NCI-H1417 (cell line): ENCODE measurements around the gene CYP1A2.
"Not testable (repeated sequence)": the region's sequence is repeated elsewhere in the genome, so short reads cannot be mapped to it uniquely, and the experiment has no call there.

Experiments used
- DNase-seq, 3 experiments: peaks; one replicate each; lab custom pipeline; 2025; lab: John Stamatoyannopoulos, UW

Gene CYP1A2

DNA sequence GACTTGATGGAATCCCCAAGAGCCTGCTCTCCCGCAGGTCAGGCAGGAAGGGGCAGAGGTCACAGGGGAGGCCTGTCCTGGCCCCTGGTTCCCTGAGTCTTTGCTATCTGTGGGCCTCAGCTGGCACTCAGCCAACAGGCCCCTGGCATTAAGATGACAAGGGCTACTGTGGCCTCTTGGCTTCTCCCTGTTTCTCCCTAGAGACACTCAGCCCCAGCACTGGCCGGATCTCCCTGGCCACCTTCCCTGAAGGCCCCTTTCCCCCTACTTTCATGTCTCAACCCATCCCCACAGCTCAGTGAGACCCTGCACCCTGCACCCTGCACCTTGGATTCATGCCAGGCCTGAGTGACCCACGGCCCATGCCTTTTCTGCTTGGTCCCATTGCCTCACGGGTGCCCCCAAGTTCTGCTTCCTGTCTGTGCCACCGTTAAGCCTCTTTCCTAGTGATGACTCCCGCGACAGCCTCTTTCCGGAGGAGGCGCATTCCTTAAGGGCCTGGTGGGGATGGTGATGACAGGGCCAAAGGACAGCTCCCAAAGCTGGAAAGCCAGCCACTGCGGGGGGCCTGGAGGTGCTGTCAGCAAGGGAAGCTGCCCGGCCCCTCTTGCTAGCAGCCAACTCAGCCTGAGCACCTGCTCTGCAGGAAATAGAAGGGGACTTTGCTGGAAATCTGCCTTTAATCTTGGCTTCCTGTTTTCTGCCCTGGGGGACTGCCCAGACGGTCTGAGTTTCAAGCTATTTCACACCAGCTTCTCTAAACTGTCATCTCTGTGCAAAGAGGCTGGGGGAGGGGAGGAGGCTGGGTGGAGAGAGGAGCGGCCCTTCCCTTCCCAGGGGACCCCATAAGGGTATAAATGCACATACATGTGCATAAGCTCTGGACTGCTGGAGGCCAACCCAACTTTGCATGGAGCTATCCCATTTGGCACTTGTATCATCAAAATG, 28.4 kb downstream of the CYP1A2 start:
- DNase-seq, result peak in 1 of 3 experiments; percentile 38

DNA sequence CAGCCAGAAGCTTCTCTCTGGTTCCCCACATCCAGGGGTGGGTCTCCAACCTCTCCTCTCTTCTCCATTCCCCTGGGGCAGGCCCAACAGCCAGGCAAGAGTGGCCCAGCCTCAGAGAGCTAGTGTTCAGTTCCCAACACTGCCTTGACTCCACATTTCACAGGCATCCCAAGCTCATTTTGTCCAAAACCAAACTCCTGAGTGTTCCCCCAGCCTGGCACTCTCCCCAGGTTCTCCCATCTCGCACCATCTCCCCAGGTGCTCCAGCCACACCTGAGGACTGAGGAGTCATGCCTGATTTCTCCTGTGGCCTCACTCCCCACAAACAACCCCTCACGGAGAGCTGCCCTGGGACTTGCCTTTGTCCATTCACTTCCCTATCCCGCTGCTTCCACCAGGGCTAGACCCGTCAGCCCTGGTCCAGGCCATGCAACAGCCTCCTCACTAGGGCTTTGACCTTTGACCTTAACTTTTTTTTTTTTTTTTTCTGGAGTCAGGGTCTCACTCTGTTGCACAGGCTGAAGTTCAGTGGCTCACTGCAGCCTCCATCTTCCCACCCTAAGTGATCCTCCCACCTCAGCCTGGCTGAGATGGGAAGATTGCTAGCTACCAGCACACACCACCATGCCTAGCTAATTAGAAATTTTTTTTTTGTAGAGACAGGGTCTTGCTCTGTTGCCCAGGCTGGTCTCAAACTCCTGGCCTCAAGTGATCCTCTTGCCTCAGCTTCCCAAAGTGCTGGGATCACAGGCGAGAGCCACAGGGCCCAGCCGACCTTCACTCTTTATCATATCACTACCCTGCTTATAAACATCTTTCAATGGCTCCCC, 29.3 kb downstream of the CYP1A2 start:
- no peak for DNase-seq

DNA sequence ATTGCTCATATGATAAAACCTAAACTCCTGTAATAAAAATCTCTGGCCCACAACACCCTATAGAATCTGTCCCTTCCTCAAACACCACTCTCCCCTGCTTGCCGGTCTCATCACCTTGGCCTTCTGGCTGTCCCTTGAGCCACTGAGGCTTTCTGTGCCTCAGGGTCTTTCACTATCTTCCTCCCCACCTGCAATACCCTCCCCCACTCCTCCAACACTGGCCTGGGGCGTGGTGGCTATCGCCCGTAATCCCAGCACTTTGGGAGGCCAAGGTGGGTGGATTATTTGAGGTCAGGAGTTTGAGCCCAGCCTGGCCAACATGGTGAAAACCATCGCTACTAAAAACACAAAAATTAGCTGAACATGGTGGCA, 29.9 kb downstream of the CYP1A2 start:
- DNase-seq, result no peak

DNA sequence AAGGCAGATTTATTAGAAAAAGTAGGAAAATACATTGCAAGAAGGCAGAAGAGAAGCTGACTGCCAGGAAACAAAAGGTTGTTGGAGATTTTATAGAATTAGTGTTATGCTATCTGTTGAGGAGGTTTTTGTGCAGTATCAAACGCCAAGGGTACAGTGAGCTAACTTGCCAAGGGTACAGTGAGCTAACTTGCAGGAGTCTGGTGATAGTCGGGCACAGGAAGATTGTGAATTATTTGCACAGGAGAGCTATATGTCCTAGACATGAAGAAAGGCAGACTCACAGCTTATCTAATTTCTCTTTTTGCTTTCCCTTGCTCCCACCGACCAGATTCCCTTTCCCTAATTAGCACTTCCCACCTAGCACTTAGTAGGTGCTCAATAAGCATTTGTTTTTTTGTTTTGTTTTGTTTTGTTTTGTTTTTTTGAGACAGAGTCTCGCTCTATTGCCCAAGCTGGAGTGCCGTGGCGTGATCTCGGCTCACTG, 30.6 kb downstream of the CYP1A2 start:
- DNase-seq, result no peak

DNA sequence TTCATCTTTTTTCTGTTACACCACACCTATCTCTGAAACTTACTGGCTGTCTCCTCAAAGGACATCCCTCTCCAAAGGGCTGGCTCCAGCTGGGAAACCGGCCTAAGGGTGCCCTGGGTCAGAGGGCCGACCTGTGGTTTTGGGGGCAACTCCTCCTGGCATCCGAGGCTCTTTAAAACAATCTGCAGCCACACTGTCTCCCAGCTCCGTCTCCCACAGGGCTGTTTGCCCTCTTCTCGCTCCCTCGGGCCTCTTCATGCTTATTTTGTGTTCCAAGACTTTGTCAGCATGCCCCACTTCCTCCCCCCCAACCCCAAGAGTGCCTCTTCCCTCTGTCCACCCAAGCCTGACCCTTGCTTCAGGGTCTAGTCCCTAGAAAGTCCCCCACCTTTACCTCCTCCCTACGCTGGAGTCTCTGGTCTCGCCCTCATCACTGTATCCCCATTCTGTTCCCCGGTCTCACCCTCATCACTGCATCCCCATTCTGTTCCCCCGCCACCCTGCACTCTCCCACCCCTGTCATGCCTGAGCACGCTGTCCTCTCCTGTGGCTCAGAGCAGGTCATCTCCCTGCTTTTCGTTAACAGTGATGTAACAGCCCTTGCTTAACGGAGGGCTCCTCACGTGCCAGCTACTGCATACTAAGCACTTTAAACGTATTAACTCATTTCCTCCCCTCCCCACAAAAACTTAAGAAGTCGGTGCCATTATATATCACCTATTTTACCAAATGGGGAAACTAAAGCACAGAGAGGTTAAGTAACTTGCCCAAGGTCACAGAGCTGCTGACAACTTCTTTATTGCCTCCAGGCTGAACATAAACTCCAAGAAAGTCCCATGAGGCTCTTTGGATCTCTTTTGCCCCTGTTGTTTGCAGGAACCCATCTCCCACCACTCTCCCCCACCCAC, 32.1 kb downstream of the CYP1A2 start:
- DNase-seq, result no peak

DNA sequence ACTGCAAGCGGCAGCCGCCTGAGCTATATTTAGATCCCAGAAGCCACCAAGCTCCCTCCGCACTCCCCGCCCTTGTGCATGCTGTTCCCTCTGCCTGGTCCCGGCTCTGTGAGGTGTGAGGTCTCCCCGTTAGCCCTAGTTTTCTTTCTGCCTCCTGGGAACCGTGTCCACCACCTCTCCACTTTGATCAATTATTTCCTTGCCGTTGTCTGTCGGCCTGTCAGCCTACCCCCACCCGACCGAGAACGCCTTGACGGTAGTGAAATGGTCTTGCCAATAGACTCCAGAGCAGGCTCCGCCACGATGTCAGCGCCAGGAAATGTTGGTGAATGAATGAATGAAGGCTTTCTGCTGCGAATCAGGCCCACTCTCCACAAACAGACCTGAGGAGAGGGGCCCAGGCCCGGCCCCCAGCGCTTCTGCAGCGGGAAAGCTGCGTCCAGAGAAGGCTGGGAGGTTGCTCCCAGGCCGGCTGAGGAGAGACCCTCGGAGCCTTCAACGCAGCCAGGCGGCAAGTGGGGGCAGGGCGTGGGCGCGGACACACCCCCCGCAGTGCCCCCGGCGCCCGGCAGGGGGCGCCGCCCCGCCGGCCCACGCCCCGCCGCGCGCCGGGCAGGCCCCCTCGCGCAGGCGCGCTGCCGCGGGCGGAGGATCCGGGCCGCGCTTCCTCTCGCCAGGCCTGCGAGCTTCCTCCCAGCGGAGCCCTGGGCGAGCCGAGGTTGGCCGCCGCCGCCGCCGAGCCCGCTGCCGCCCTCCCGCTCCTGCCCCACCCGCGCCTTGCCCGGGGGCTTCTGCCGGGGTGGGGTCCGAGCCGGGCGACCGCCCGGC, 33.0 kb downstream of the CYP1A2 start, which contains the start of gene CSK:
CSK (plus strand) TSS at position 650 of the 828 bp plus-strand sequence. CDS start 16,218 bp downstream, outside the sequence.
- peak; percentile 78 to 81 (median 78) for DNase-seq

DNA sequence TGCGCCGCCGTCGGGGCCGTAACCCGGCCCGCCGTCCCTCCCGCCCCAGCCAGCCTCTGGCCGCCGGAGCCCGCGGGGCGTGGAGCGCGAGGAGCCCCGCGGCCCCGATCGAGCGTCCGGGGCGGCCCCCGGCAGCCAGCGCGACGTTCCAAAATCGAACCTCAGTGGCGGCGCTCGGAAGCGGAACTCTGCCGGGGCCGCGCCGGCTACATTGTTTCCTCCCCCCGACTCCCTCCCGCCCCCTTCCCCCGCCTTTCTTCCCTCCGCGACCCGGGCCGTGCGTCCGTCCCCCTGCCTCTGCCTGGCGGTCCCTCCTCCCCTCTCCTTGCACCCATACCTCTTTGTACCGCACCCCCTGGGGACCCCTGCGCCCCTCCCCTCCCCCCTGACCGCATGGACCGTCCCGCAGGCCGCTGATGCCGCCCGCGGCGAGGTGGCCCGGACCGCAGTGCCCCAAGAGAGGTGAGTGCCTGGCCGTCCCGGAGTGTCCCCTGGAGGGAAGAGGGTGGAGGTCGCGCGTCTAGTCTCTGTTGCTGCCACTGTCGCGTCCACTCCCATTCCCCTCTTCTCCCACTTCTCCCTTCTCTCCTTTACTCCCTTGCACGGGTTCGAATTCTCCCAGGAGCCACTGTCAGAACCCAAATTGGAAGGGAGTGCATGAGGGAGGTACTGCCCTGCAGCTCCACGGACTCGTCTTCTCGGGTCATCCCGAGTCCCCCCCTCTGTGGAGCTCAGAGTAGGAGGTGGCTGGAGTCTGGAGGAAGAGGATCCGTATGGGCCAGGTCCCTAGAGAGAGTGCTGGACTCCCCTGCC, 33.8 kb downstream of the CYP1A2 start:
- peak in 1 of 3 experiments; percentile 55 for DNase-seq

DNA sequence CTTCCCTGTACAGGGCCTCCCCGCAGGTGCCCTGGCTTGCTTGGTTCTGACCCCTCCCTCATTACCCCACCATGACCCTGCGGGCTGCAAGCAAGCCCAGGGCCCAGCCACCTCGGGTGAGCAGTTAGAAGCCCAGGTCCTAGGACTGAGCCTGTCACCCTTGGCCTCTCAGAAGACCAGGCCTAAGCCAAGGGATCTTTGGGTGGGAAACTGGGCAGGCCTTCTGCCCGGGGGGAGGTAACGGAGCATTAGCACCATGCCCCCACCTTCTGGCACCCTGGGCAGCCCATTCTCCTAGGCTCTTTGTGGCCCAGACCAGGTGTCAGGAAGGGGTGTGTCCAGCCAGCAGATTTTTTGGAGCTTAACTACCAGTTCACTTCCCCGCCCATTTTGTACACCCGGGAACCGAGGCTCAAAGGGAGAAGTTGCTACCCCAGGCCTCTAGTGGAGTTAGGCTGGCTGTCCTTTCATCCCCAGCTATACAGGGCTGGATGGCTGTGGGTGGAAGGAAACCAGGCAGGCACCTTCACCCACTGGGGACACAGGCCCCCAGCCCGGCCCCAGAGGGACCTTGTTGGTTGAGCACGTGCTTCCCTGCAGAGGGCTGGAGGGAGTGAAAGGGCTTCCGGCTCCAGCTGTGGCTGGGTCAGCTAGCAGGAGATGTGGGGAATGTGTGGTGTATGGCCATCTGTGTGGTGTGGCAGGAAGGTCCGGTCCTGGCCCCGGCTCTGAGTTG, 34.6 kb downstream of the CYP1A2 start:
- no peak for DNase-seq

DNA sequence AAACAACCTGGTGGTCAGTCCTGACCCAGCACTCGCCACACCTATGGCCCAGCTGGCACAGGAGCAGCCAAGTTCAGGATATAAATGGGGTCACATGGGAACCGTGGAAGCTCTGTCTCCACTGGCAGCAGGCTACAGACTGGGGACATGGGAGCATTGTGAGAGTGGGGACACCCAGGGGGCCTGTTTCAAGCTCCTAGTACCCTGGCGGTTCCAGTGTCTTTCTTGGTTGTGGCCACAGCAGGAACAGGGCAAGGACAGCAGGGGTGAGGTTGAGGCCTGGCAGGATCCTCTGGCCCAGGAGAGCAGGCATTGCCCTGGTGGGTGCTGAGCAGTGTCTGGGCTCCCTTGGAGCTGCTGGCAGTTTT, 35.1 kb downstream of the CYP1A2 start:
- no peak for DNase-seq

DNA sequence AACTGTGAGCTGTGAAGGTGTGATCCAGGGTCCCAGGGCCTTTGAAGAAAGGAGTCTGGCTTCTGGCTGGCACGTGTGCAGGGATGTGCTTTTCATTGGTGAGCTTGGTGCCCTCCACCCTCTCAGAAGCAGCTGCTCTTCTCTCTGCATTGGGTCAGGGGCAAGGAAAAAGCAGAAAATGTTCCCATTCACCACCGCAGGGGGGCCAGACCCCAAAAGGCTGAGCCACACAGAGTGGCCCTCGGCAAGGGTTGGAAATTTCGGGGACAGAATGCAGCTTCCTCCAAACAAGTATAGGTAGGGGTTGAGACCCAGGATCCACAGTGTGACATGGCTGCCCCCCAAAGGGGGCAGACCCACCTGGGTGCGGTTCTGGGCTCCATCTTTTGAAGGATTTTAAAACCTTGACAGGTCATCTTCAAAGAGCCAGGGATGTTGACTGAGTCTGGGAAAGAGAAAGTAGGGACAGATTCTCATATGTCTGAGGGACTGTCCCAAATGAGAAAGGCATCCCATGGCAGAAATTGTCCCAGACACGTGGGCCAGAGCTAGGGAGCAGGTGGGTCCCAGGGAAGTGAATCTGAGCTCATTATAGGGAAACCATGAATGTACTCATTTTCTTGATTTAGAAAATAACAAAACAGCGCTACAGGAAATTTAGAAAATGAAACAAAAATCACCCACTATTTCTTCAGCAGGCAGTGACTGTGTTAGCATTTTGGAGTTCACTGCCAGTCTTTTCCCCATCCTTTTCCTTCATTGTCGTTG, 36.0 kb downstream of the CYP1A2 start:
- no peak for DNase-seq

DNA sequence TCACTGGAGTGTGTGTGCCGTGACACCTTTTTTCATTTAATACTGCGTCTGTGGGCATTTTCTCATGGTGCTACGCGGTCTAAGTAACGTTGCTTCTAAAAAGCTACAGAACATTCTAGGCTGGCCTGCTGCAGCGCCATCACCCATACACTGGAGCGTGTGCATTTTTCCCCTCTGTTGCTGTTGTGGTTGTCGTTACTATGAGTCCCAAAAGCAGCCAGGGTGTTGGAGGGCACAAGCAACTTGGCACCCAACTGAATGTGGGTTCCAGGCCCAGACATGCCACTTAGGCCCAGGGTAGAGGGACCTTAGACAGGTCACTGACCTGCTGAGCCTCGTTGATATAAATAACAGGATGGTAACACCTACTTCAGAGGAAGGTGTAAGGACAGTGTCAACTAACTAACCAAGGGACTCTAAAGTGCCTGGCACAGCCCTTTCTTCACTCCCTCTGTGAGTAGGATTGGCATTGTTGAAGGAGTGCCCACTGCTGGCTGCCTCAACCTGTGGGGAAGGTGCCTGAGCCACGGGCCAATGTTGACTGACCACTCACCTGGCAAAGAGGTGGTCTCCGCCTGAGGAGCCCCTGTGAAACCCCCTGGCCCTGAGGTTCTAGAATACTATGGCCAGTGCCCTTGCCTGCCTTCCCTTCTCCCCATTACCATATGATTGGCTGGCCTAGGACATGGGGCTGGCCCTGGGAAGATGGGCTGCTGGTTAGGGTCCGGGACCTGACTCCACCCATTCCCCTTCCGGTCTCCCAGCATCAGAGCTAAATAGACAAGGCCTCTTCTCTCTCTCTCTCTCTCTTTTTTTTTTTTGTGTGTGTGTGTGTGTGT, 36.8 kb downstream of the CYP1A2 start:
- DNase-seq, result no peak

DNA sequence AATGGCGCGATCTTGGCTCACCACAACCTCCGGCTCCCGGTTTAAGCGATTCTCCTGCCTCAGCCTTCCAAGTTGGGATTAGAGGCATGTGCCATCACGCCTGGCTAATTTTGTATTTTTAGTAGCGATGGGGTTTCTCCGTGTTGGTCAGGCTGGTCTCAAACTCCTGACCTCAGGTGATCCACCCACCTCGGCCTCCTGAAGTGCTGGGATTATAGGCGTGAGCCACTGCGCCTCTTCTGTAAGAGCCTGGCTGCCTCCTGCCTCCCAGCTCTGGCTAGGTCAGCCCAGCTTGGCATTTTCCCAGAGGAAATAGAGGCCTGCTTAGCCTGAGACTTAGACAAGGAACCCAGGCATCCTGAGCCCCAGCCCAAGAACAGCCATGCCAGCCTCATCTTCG, 37.4 kb downstream of the CYP1A2 start:
- not testable (repeated sequence) for DNase-seq

DNA sequence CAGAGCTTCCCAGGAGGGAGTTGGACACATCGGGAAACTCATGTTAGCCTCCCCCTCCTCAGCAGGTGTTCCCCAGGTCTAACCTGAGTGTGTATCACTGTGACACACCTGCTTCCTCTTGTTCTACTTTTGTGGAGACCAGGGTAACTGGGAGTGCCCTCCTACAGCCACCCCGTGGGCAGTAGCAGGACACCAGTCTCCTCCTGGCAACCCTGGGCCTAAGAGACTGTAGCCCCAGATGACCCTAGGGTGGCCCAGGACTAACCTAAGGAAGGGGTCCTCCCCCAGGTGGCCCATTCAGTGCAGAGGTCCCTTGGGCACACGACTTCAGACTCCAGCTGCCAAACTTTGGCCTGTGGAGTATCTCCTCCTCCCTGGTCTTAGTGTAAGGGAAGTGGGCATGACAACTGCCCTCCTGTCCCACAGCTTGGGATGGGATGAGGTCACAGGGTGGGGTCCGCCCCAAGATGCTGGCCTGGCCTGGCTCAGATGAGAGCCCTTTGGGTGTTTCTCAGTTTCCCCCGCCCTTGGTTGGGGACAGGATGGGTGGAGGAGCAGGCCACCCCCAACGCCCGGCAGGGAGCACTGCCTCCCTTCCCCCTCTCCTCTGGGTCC, 38.0 kb downstream of the CYP1A2 start:
- peak in 1 of 3 experiments; percentile 17 for DNase-seq

DNA sequence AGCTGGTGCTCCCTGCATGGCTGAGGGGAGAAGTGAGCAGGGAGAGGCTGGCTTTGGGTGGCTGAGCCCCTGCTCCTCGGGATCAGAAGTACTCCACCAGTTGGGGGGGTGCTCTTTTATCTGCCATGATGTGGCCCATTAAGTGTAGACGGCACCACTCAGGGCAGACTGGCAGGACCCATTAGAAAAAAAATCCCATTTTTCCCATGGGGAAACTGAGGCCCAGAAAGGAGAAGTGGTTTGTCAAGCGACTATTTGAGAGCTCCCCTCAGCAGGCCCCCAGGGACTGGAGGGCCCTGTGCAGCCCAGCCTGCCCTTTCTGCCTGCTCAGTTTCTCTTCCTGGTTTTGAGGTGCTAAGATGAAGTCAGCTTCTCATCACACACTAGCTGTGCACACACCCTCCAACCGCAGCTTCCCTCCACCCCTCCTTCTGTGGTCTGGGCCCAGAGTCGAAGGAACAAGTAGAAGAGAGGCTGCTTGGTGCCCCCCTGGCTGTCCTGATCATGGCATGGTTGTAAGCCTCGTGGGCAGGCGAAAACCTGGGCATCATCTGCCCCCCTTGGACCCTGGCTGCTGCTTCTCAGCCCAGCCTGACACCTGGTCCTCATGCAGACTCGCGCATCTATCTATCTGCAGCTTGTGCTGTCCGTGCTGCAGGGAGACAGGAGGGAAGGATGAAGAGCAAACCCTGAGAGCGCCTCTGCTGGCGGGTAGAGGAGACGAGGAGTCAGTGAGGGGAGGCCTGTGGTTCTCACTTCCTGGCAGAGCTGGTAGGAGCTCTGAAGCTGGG, 38.8 kb downstream of the CYP1A2 start:
- no peak for DNase-seq

DNA sequence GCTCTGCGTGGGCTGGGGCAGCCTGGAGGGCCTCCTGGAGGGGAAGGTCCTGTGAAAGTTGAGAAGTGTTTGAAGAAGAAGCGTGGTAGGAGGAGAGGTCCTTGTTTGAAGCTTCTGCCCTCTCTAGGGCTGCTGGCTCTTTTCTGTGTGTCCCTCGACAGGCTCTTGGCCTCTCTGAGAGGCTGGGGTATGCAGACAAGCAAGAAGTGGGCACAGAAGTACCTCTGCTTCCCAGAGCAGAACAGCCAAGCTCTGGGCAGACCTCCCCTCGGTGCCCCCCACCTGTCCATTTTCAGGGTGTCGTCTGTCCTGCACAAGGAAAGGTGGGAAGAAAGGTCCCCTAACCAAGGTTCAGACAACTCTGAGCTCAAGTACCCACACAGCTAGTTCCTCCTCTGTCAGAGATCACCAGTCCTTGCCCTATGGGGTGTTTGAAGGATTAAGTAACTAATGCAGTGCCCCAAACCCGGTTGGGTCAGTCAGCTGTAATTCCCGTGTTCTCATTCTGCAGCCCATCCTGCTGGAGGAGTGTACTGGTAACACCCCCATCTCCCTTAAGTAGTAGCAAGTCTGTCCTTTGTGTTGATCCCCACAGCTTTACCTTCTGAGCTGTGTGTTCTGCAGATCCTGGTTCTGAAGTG, 39.5 kb downstream of the CYP1A2 start:
- no peak for DNase-seq

DNA sequence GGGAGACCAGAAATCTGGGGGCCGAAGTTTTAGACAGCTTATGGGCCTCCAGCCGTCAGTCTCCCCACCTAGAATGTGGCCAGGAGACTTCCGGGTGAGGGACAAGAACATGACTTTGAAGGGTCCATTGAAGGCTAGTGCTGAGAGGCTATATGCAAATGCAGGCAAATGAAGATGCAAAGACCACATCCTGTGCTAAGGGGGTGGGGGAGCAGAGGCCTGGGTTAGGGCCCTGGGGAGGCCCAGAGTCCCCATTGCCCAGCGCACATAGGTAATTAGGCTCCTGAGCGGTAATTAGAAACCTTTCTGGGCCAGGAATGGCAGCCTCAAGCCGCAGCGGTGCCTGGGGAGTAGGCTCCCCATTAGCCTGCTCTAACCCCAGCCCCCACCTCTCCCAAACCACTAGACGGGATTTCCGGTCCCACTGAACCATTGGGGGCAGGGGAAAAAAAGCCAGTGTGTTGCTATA, 40.1 kb downstream of the CYP1A2 start:
- no peak for DNase-seq
